CD4-positive, alpha-beta memory T cell (primary cell): ENCODE results near the gene JPH2. TPM values are rescaled to one million over a fixed set of nuclear protein-coding genes. Genes with fewer than 3 reads are reported as not detected.
A peak's percentile ranks its signal among the peaks of the same experiment; 100 is the strongest.

Experiments used
- CTCF ChIA-PET: fragments of 350-600 bp; sonication (Branson Sonifier 250); formaldehyde crosslinking; loops from one replicate; lab custom pipeline; 2021; ENCODE audit warnings: inconsistent platforms; ENCODE audit not compliant: partially characterized antibody; lab: Charles Lee
- POLR2A ChIA-PET: fragments of 350-600 bp; sonication (Branson Sonifier 250); formaldehyde crosslinking; loops from one replicate; lab custom pipeline; 2021; ENCODE audit not compliant: partially characterized antibody; lab: Charles Lee
- DNase-seq, 5 donors: peaks; one replicate each; pipeline versions ENCODE4 v3.0.0 to v3.0.0-alpha.2; 2020 to 2022; ENCODE audit warnings: mixed read lengths in 1 of 5
- H3K27ac ChIP-seq: one replicate; pipeline ENCODE4 v1.7.0; 2013; ENCODE audit warnings: low read depth, low read length
- H3K27me3 ChIP-seq: 2 replicates; pipeline ENCODE4 v1.7.0; 2013; ENCODE audit warnings: mild to moderate bottlenecking, low read length, moderate library complexity; ENCODE audit not compliant: insufficient read depth
- H3K36me3 ChIP-seq: 2 replicates; pipeline ENCODE4 v1.7.0; 2013; ENCODE audit warnings: mild to moderate bottlenecking, low read length, moderate library complexity; ENCODE audit not compliant: insufficient read depth
- H3K4me1 ChIP-seq: 2 replicates; pipeline ENCODE4 v1.7.0; 2013; ENCODE audit warnings: mild to moderate bottlenecking, low read length, moderate library complexity; ENCODE audit not compliant: insufficient read depth
- H3K4me3 ChIP-seq, 2 donors: one replicate each; pipeline ENCODE4 v1.7.0; 2013; ENCODE audit warnings: low read length in 2 of 2, mild to moderate bottlenecking in 1 of 2
- H3K9me3 ChIP-seq, 2 donors: one replicate each; pipeline ENCODE4 v1.7.0; 2013; ENCODE audit warnings: low read length in 2 of 2, control low read depth in 1 of 2; ENCODE audit not compliant: control insufficient read depth in 1 of 2
- H3K27ac Mint-ChIP-seq, 7 donors: one replicate each; pipeline ENCODE4 v1.8.0; 2020 to 2021; ENCODE audit warnings: mixed read lengths in 7 of 7, mild to moderate bottlenecking in 6 of 7, inconsistent platforms in 3 of 7, moderate library complexity in 3 of 7
- H3K27me3 Mint-ChIP-seq, 2 donors: one replicate each; pipeline ENCODE4 v1.8.0; 2020 to 2021; ENCODE audit warnings: mixed read lengths in 2 of 2
- H3K36me3 Mint-ChIP-seq, 2 donors: one replicate each; pipeline ENCODE4 v1.8.0; 2020 to 2021; ENCODE audit warnings: mixed read lengths in 2 of 2, inconsistent platforms in 1 of 2, mild to moderate bottlenecking in 1 of 2
- H3K4me1 Mint-ChIP-seq, 4 donors: one replicate each; pipeline ENCODE4 v1.8.0; 2020 to 2021; ENCODE audit warnings: mixed read lengths in 4 of 4, mild to moderate bottlenecking in 1 of 4
- H3K4me3 Mint-ChIP-seq, 8 donors: one replicate each; pipeline ENCODE4 v1.8.0; 2020 to 2021; ENCODE audit warnings: mixed read lengths in 8 of 8, mild to moderate bottlenecking in 7 of 8, moderate library complexity in 6 of 8, inconsistent platforms in 3 of 8
- H3K9me3 Mint-ChIP-seq, 8 donors: one replicate each; pipeline ENCODE4 v1.8.0; 2020 to 2021; ENCODE audit warnings: mixed read lengths in 8 of 8, mild to moderate bottlenecking in 5 of 8, inconsistent platforms in 3 of 8, moderate library complexity in 1 of 8
- intact Hi-C: fragments of 100-400 bp; cut with micrococcal nuclease; formaldehyde crosslinking; loops from one replicate; pipeline ENCODE4 v1.15.1; 2023
- polyA plus RNA-seq, 2 donors: library from polyadenylated mRNA; unstranded; fragments of 300-500 nt; fragmentation: Illumina TruSeq; gene quantifications; one replicate each; pipeline ENCODE4 v1.2.3, GENCODE V29; 2021
- total RNA-seq, 2 experiments: library from RNA; stranded (reverse); gene quantifications; one replicate each; pipeline ENCODE4 v1.2.3, GENCODE V29; 2021

The JPH2 gene
- total and polyA plus RNA-seq, 4 experiments from 2014 or later, result not detected

DNA sequence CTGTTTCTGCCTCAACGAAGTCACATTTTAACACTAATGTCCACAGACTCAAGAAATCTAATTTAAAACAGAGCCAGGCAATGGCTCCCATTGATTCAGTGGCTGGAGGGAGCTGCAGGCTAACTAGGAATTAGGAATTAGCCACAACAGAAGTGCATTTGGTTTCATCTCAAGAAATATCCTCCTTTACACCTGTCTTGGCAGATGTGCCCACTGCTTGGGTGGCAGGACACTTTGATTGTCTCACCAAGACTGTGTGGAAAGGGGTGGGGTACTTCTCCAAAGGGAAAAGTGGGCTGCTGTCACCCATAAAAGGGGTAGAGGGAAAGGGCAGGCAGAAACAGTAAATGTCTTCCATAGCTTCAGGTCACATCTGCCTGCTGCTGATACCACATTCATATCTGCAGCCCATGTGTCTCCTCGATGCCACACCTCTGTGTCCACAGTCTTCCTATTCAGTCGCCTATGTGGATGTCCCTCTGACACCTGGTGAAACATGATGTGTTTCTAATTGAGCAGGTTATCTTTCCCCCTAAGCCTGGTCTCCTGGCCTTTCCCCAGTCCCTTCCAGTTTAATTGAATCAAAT is 34.5 kb upstream of the JPH2 start:
- ChIA-PET POLR2A (no interaction called here), CTCF (interaction anchor here (14.4 kb wide), 1 partner anchor 91 kb away, joined by 669 read pairs; the partner anchor contains the start of gene FITM2)
- peaks cover 38% of the 10 kb centered on the region for H3K4me1 ChIP-seq
- H3K27ac ChIP-seq, result no peak overlapping the region
- Mint-ChIP-seq H3K27ac (peak overlapping the region; percentile 37 to 92 (median 84)), H3K9me3 (no peaks in the 10 kb centered on the region), H3K4me3 (peak overlapping the region in 2 of 8 donors; percentile 16 to 72), H3K27me3 (no peaks in the 10 kb centered on the region), H3K36me3 (peaks cover 2 to 3% of the 10 kb centered on the region in 2 donors), H3K4me1 (peaks cover 30 to 49% (median 41%) of the 10 kb centered on the region in 4 donors)
- no peak overlapping the region for H3K4me3 ChIP-seq
- H3K36me3 ChIP-seq, result no peaks in the 10 kb centered on the region
- no peaks in the 10 kb centered on the region for H3K9me3 ChIP-seq
- H3K27me3 ChIP-seq, result no peaks in the 10 kb centered on the region
- no peak for DNase-seq
- intact Hi-C loops, result no loop called here

DNA sequence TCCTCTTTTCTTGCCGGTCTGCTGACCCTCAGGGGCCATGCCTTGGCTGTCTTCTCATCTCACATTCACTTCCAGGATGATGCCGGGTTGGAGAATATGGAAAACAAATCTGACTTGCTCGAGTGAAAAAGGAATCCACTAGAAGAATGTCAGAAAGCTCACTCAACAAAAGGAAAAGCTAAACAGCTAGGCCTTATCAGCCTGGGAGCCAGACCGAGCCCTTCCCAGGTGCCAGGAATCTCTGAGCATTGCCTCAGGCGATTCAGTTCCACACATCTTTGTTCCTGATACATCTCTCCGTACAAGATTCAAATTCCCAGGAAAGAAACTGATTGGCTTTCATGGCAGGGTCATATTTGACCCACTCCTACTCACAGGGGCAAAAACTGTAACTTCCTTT is 32.8 kb upstream of the JPH2 start:
- Mint-ChIP-seq H3K9me3 (no peaks in the 10 kb centered on the region), H3K4me3 (peak overlapping the region in 6 of 8 donors; percentile 78 to 92 (median 90)), H3K4me1 (peaks cover 41 to 63% (median 48%) of the 10 kb centered on the region in 4 donors), H3K27ac (peak overlapping the region; percentile 78 to 95 (median 93)), H3K36me3 (peaks cover 6 to 8% of the 10 kb centered on the region in 2 donors), H3K27me3 (no peaks in the 10 kb centered on the region)
- no peaks in the 10 kb centered on the region for H3K36me3 ChIP-seq
- no peaks in the 10 kb centered on the region for H3K27me3 ChIP-seq
- intact Hi-C loops, result loop anchor here (5.0 to 10.0 kb wide), 4 partner anchors 303 to 1755 kb away; partner anchors contain the start of genes SERINC3, STK4, TOMM34 and ZNF335
- no peaks in the 10 kb centered on the region for H3K9me3 ChIP-seq
- peak overlapping the region; percentile 57 for H3K27ac ChIP-seq
- H3K4me1 ChIP-seq, result peaks cover 44% of the 10 kb centered on the region
- no peak for DNase-seq
- no peak overlapping the region for H3K4me3 ChIP-seq
- POLR2A ChIA-PET, result interaction anchor here (9.7 kb wide), 1 partner anchor 92 kb away, joined by 173 read pairs; the partner anchor contains the start of gene FITM2
- CTCF ChIA-PET, result interaction anchor here (1.6 to 14.4 kb wide), 4 partner anchors 19 to 390 kb away, joined by 11 to 669 read pairs (median 54); partner anchors contain the start of gene FITM2

DNA sequence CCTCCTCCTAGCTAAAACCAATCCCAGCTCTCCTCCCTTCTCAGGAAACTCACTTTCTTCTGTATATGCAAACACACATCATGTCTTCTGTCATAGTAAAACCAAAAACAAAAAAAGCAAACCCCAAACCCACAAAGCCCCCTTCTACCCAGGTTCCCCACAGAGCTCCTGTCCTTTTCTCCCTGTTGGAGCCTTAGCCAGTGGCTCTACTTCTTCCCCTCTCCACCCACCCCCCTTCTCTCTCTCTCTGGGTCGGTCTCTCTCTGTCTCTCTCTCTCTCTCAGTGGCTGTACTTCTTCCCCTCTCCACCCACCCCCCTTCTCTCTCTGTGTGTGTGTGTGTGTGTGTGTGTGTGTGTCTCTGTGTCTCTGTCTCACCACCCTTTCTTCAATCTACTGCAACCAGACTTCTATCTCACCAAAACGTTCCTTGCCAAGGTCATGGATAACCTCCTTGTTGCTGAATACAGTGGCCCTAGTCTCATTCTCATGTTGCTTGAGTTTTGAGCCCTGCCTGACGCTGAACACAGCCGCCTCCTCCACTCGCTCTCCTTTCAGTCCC is 32.3 kb upstream of the JPH2 start:
- no peaks in the 10 kb centered on the region for H3K36me3 ChIP-seq
- peaks cover 45% of the 10 kb centered on the region for H3K4me1 ChIP-seq
- H3K27me3 Mint-ChIP-seq, result no peaks in the 10 kb centered on the region
- no peaks in the 10 kb centered on the region for H3K27me3 ChIP-seq
- peak overlapping the region; percentile 78 to 95 (median 93) for H3K27ac Mint-ChIP-seq
- peak overlapping the region; percentile 78 to 92 (median 90) for H3K4me3 Mint-ChIP-seq
- H3K27ac ChIP-seq, result peak overlapping the region; percentile 57
- DNase-seq, result peak; percentile 17 to 56 (median 35)
- H3K9me3 ChIP-seq, result no peaks in the 10 kb centered on the region
- peaks cover 6 to 8% of the 10 kb centered on the region in 2 donors for H3K36me3 Mint-ChIP-seq
- no peak overlapping the region for H3K4me3 ChIP-seq
- intact Hi-C loops, result loop anchor here (5.0 to 10.0 kb wide), 4 partner anchors 303 to 1756 kb away; partner anchors contain the start of genes SERINC3, STK4, TOMM34 and ZNF335
- CTCF ChIA-PET, result interaction anchor here (0.8 to 14.4 kb wide), 21 partner anchors 10 to 464 kb away, joined by 3 to 669 read pairs (median 8); partner anchors contain the start of gene FITM2
- POLR2A ChIA-PET, result interaction anchor here (0.7 to 9.7 kb wide), 10 partner anchors 9 to 424 kb away, joined by 3 to 173 read pairs (median 4); partner anchors contain the start of genes FITM2, OSER1, SERINC3 and TTPAL
- no peaks in the 10 kb centered on the region for H3K9me3 Mint-ChIP-seq
- H3K4me1 Mint-ChIP-seq, result peaks cover 41 to 67% (median 49%) of the 10 kb centered on the region in 4 donors

DNA sequence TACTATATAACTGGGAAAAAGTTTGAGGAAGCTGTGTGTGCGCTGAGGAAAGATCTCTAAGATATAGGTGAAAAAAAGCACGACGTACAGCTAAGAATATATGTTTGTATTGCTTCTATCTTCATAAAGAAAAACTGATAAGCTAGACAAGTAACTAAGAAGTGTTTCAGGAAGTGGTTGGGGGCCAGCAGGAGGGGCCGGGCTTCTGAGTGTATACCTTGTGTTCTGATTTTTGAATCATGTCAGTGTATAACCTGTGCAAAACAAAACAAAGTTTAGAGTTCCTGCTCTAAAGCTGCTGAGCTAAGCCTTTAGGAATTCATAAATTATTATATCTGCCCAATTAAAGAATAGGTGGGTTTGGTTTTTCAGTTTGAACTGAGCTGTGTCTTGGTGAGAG is 31.5 kb upstream of the JPH2 start:
- Histone ChIP-seq H3K27me3 (no peaks in the 10 kb centered on the region), H3K4me1 (peaks cover 45% of the 10 kb centered on the region), H3K9me3 (no peaks in the 10 kb centered on the region), H3K36me3 (no peaks in the 10 kb centered on the region), H3K4me3 (peak overlapping the region; percentile 46 to 54), H3K27ac (peak overlapping the region; percentile 57)
- Mint-ChIP-seq H3K27ac (peak overlapping the region; percentile 78 to 95 (median 93)), H3K4me1 (peaks cover 41 to 68% (median 50%) of the 10 kb centered on the region in 4 donors), H3K27me3 (no peaks in the 10 kb centered on the region), H3K36me3 (peaks cover 6 to 8% of the 10 kb centered on the region in 2 donors), H3K9me3 (no peaks in the 10 kb centered on the region), H3K4me3 (peak overlapping the region; percentile 78 to 92 (median 90))
- ChIA-PET POLR2A (interaction anchor here (0.7 to 9.7 kb wide), 14 partner anchors 8 to 425 kb away, joined by 3 to 173 read pairs (median 4); partner anchors contain the start of genes FITM2, OSER1, SERINC3 and TTPAL), CTCF (interaction anchor here (0.5 to 14.4 kb wide), 34 partner anchors 8 to 465 kb away, joined by 3 to 669 read pairs (median 6); partner anchors contain the start of genes FITM2 and TTPAL)
- peak; percentile 49 to 81 (median 59) for DNase-seq
- intact Hi-C loops, result loop anchor here (1.0 to 10.0 kb wide), 6 partner anchors 8 to 1756 kb away; partner anchors contain the start of genes OSER1, SERINC3, STK4 and TOMM34

DNA sequence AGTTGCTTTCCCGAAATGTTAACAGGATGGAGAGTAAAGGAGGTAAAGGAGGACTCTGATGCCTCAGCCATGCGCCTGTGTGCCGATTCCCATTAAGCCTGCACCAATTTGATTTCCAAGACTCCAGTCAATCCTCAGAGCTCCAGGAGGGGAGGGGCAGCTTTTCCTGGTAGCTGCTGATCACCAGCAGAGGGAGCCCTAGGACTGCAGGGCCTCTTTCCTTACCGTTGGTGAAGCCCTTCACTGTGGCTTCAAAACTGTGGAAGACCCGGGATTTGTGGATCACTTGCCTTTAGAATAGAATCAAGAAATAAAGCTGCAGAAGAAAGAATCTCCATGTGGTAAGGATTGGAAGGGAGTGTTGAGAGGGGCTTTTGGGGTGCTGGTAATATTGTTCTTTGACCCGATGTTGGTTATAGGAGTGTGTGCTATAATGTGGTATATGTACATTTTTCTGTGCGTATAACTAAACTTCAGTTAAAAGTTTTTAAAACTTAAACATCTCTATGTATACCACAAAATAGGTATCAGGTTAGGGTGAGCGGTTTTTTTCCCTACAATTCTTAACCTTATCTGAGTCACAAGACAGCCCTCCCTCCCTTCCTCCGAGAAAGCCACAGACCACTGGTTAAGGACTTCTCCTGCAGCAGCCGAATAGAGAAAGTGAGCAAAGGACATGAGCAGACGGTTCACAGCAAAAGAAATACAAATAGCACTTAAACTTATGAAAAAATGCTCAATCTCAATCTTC is 30.5 kb upstream of the JPH2 start:
- H3K4me3 Mint-ChIP-seq, result peak overlapping the region; percentile 78 to 92 (median 90)
- CTCF ChIA-PET, result interaction anchor here (0.7 to 14.4 kb wide), 45 partner anchors 9 to 466 kb away, joined by 3 to 669 read pairs (median 5); partner anchors contain the start of genes FITM2 and TTPAL
- peaks cover 41 to 68% (median 51%) of the 10 kb centered on the region in 4 donors for H3K4me1 Mint-ChIP-seq
- H3K9me3 ChIP-seq, result no peaks in the 10 kb centered on the region
- H3K9me3 Mint-ChIP-seq, result no peaks in the 10 kb centered on the region
- H3K36me3 ChIP-seq, result no peaks in the 10 kb centered on the region
- POLR2A ChIA-PET, result interaction anchor here (1.0 to 9.7 kb wide), 8 partner anchors 9 to 304 kb away, joined by 3 to 173 read pairs (median 4); partner anchors contain the start of genes FITM2, SERINC3 and TTPAL
- intact Hi-C loops, result loop anchor here (1.0 to 10.0 kb wide), 9 partner anchors 7 to 1757 kb away; partner anchors contain the start of genes FITM2, OSER1, SERINC3 and STK4
- H3K27me3 Mint-ChIP-seq, result no peaks in the 10 kb centered on the region
- peaks cover 52% of the 10 kb centered on the region for H3K4me1 ChIP-seq
- H3K27ac ChIP-seq, result peak overlapping the region; percentile 57
- H3K27me3 ChIP-seq, result no peaks in the 10 kb centered on the region
- peak overlapping the region; percentile 78 to 95 (median 93) for H3K27ac Mint-ChIP-seq
- peak; percentile 69 to 85 (median 74) for DNase-seq
- peaks cover 6 to 8% of the 10 kb centered on the region in 2 donors for H3K36me3 Mint-ChIP-seq
- peak overlapping the region; percentile 46 to 54 for H3K4me3 ChIP-seq

DNA sequence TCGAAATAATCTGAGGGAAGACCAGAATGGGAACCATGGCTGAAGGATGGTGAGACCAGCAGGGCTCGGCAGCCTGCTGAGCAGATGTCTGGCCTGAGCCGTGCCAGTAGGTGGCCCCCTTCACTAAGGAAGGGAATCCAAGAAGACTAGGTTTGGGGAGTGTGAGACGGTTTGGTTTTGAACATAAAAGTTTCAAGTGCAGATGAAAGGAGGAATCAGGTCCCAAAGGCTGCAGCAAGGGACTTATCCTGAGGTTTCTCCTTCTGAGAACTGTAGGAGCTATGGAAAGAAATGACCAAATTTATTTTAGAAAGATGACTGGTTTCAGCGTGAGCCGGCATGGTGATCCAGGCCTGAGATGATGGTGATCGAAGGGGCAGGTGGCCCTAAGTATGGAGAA is 28.1 kb upstream of the JPH2 start:
- Histone ChIP-seq H3K4me1 (peaks cover 60% of the 10 kb centered on the region), H3K27me3 (no peaks in the 10 kb centered on the region), H3K36me3 (no peaks in the 10 kb centered on the region), H3K4me3 (no peak overlapping the region), H3K9me3 (no peaks in the 10 kb centered on the region), H3K27ac (no peak overlapping the region)
- DNase-seq, result peak; percentile 72 to 79 (median 75)
- H3K4me1 Mint-ChIP-seq, result peaks cover 47 to 71% (median 59%) of the 10 kb centered on the region in 4 donors
- H3K36me3 Mint-ChIP-seq, result peaks cover 8 to 18% of the 10 kb centered on the region in 2 donors
- H3K4me3 Mint-ChIP-seq, result peak overlapping the region in 5 of 8 donors; percentile 5 to 78 (median 11)
- peak overlapping the region; percentile 69 to 95 (median 86) for H3K27ac Mint-ChIP-seq
- H3K9me3 Mint-ChIP-seq, result no peaks in the 10 kb centered on the region
- H3K27me3 Mint-ChIP-seq, result no peaks in the 10 kb centered on the region
- CTCF ChIA-PET, result interaction anchor here (0.8 to 14.4 kb wide), 21 partner anchors 9 to 469 kb away, joined by 3 to 669 read pairs (median 13); partner anchors contain the start of genes FITM2 and GDAP1L1
- POLR2A ChIA-PET, result interaction anchor here (9.7 kb wide), 1 partner anchor 97 kb away, joined by 173 read pairs; the partner anchor contains the start of gene FITM2
- intact Hi-C loops, result loop anchor here (1.0 to 10.0 kb wide), 6 partner anchors 307 to 1760 kb away; partner anchors contain the start of genes SERINC3, STK4, TOMM34 and ZNF335
